HEK293 (cell line): Measurements from ENCODE around the gene HS6ST3.

ENCODE experiments used
- HIC1 ChIP-seq: fragments of 450-650 bp; formaldehyde crosslinking; IDR thresholded peaks from 2 replicates; pipeline ENCODE4 v1.5.1; 2016; ENCODE audit warnings: missing biosample characterization, missing genetic modification characterization
- IKZF3 ChIP-seq: fragments of 450-650 bp; IDR thresholded peaks from 2 replicates; pipeline ENCODE4 v1.5.0; 2018; ENCODE audit warnings: missing biosample characterization, mild to moderate bottlenecking, missing genetic modification characterization, moderate library complexity
- RBAK ChIP-seq: fragments of 450-650 bp; formaldehyde crosslinking; IDR thresholded peaks from 2 replicates; pipeline ENCODE4 v1.5.1; 2016; ENCODE audit warnings: missing biosample characterization, missing genetic modification characterization
- SCRT1 ChIP-seq: fragments of 450-650 bp; formaldehyde crosslinking; IDR thresholded peaks from 2 replicates; pipeline ENCODE4 v1.5.1; 2016; ENCODE audit warnings: missing biosample characterization, missing genetic modification characterization, borderline replicate concordance
- SP2 ChIP-seq: fragments of 450-650 bp; formaldehyde crosslinking; IDR thresholded peaks from 2 replicates; pipeline ENCODE4 v1.5.1; 2016; ENCODE audit warnings: missing biosample characterization, missing genetic modification characterization
- ZBTB17 ChIP-seq: fragments of 450-650 bp; formaldehyde crosslinking; IDR thresholded peaks from 2 replicates; pipeline ENCODE4 v1.5.1; 2016; ENCODE audit warnings: missing biosample characterization, missing genetic modification characterization
- ZBTB21 ChIP-seq: fragments of 450-650 bp; formaldehyde crosslinking; IDR thresholded peaks from 2 replicates; pipeline ENCODE4 v1.5.1; 2017; ENCODE audit warnings: missing biosample characterization, missing genetic modification characterization
- ZNF10 ChIP-seq: fragments of 450-650 bp; formaldehyde crosslinking; IDR thresholded peaks from 2 replicates; pipeline ENCODE4 v1.5.1; 2017; ENCODE audit warnings: missing biosample characterization, missing genetic modification characterization
- ZNF121 ChIP-seq: fragments of 450-650 bp; formaldehyde crosslinking; IDR thresholded peaks from 2 replicates; pipeline ENCODE4 v1.5.1; 2016; ENCODE audit warnings: missing biosample characterization, missing genetic modification characterization
- ZNF18 ChIP-seq: fragments of 450-650 bp; formaldehyde crosslinking; IDR thresholded peaks from 2 replicates; pipeline ENCODE4 v1.5.1; 2016; ENCODE audit warnings: missing biosample characterization, missing genetic modification characterization
- ZNF341 ChIP-seq: fragments of 450-650 bp; formaldehyde crosslinking; IDR thresholded peaks from 2 replicates; pipeline ENCODE4; 2016; ENCODE audit warnings: low read depth, missing biosample characterization, missing genetic modification characterization
- ZNF354C ChIP-seq: fragments of 450-650 bp; formaldehyde crosslinking; IDR thresholded peaks from 2 replicates; pipeline ENCODE4 v1.5.1; 2016; ENCODE audit warnings: missing biosample characterization, missing genetic modification characterization, low read depth, borderline replicate concordance
- ZNF394 ChIP-seq: fragments of 450-650 bp; formaldehyde crosslinking; IDR thresholded peaks from 2 replicates; pipeline ENCODE4 v1.5.1; 2016; ENCODE audit warnings: missing biosample characterization, missing genetic modification characterization, mild to moderate bottlenecking, moderate library complexity, borderline replicate concordance
- ZNF501 ChIP-seq: fragments of 450-650 bp; formaldehyde crosslinking; IDR thresholded peaks from 2 replicates; pipeline ENCODE4 v1.5.1; 2016; ENCODE audit warnings: missing biosample characterization, missing genetic modification characterization
- ZNF510 ChIP-seq: fragments of 450-650 bp; formaldehyde crosslinking; IDR thresholded peaks from 2 replicates; pipeline ENCODE4 v1.5.1; 2018; ENCODE audit warnings: mild to moderate bottlenecking, missing genetic modification characterization, missing biosample characterization; ENCODE audit not compliant: insufficient replicate concordance
- ZNF558 ChIP-seq: fragments of 450-650 bp; formaldehyde crosslinking; IDR thresholded peaks from 2 replicates; pipeline ENCODE4 v1.5.1; 2016; ENCODE audit warnings: missing biosample characterization, missing genetic modification characterization
- ZNF560 ChIP-seq: fragments of 450-650 bp; formaldehyde crosslinking; IDR thresholded peaks from 2 replicates; pipeline ENCODE4 v1.5.1; 2017; ENCODE audit warnings: missing biosample characterization, missing genetic modification characterization, borderline replicate concordance
- ZNF658 ChIP-seq: fragments of 450-650 bp; formaldehyde crosslinking; IDR thresholded peaks from 2 replicates; pipeline ENCODE4; 2016; ENCODE audit warnings: missing biosample characterization, missing genetic modification characterization
- ZNF664 ChIP-seq: fragments of 450-650 bp; formaldehyde crosslinking; IDR thresholded peaks from 2 replicates; pipeline ENCODE4 v1.5.1; 2016; ENCODE audit warnings: missing biosample characterization, missing genetic modification characterization
- ZSCAN23 ChIP-seq: fragments of 450-650 bp; formaldehyde crosslinking; IDR thresholded peaks from 2 replicates; pipeline ENCODE4 v1.5.1; 2016; ENCODE audit warnings: missing biosample characterization, missing genetic modification characterization
- ZXDB ChIP-seq: fragments of 450-650 bp; formaldehyde crosslinking; IDR thresholded peaks from 2 replicates; pipeline ENCODE4 v1.5.1; 2016; ENCODE audit warnings: missing biosample characterization, missing genetic modification characterization
- TF ChIP-seq, protein P1 (sequence below): fragments of 450-650 bp; formaldehyde crosslinking; IDR thresholded peaks from 2 replicates; pipeline ENCODE4 v1.5.1; 2016; ENCODE audit warnings: missing biosample characterization, missing genetic modification characterization, borderline replicate concordance
- TF ChIP-seq, protein P2 (sequence below): fragments of 450-650 bp; formaldehyde crosslinking; IDR thresholded peaks from 2 replicates; pipeline ENCODE4 v1.5.1; 2016; ENCODE audit warnings: missing biosample characterization, missing genetic modification characterization, borderline replicate concordance
- TF ChIP-seq, protein P3 (sequence below): fragments of 450-650 bp; formaldehyde crosslinking; IDR thresholded peaks from 2 replicates; pipeline ENCODE4 v1.5.1; 2017; ENCODE audit warnings: missing biosample characterization, missing genetic modification characterization

HS6ST3 gene

GRCh38 chr13:96165840-96166239, 75.9 kb downstream of the HS6ST3 start (continued):
- TF ChIP-seq HIC1 (tag by site-specific recombination) (no peak; the same call in 1 of the 2 replicates), ZNF658 (tag by site-specific recombination) (no peak), ZNF394 (tag by site-specific recombination) (peak; percentile 94), ZNF510 (tag by site-specific recombination) (peak; percentile 62), ZBTB17 (no peak), ZNF501 (tag by site-specific recombination) (peak; percentile 50; the same call in 1 of the 2 replicates), ZNF18 (tag by site-specific recombination) (no peak), ZNF354C (tag by site-specific recombination) (0 out of 2 replicates have a peak, but pooled peaks have one; percentile 40), ZXDB (tag by site-specific recombination) (peak; percentile 16; the same call in 1 of the 2 replicates), RBAK (tag by site-specific recombination) (no peak), ZBTB21 (tag by site-specific recombination) (peak; percentile 55), SCRT1 (tag by site-specific recombination) (no peak), ZNF341 (tag by site-specific recombination) (0 out of 2 replicates have a peak, but pooled peaks have one; percentile 34), ZNF560 (tag by site-specific recombination) (peak; percentile 41; the same call in 1 of the 2 replicates), ZNF558 (tag by site-specific recombination) (peak; percentile 78; the same call in 1 of the 2 replicates), IKZF3 (no peak), ZNF664 (tag by site-specific recombination) (peak; percentile 47; the same call in 1 of the 2 replicates), ZNF10 (tag by site-specific recombination) (no peak), ZNF121 (tag by site-specific recombination) (no peak), ZSCAN23 (tag by site-specific recombination) (peak; percentile 62; the same call in 1 of the 2 replicates), SP2 (tag by site-specific recombination) (no peak)
- TF ChIP-seq, protein P1, sequence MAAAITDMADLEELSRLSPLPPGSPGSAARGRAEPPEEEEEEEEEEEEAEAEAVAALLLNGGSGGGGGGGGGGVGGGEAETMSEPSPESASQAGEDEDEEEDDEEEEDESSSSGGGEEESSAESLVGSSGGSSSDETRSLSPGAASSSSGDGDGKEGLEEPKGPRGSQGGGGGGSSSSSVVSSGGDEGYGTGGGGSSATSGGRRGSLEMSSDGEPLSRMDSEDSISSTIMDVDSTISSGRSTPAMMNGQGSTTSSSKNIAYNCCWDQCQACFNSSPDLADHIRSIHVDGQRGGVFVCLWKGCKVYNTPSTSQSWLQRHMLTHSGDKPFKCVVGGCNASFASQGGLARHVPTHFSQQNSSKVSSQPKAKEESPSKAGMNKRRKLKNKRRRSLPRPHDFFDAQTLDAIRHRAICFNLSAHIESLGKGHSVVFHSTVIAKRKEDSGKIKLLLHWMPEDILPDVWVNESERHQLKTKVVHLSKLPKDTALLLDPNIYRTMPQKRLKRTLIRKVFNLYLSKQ (tag by site-specific recombination) = 0 out of 2 replicates have a peak, but pooled peaks have one; percentile 31
- TF ChIP-seq, protein P2, sequence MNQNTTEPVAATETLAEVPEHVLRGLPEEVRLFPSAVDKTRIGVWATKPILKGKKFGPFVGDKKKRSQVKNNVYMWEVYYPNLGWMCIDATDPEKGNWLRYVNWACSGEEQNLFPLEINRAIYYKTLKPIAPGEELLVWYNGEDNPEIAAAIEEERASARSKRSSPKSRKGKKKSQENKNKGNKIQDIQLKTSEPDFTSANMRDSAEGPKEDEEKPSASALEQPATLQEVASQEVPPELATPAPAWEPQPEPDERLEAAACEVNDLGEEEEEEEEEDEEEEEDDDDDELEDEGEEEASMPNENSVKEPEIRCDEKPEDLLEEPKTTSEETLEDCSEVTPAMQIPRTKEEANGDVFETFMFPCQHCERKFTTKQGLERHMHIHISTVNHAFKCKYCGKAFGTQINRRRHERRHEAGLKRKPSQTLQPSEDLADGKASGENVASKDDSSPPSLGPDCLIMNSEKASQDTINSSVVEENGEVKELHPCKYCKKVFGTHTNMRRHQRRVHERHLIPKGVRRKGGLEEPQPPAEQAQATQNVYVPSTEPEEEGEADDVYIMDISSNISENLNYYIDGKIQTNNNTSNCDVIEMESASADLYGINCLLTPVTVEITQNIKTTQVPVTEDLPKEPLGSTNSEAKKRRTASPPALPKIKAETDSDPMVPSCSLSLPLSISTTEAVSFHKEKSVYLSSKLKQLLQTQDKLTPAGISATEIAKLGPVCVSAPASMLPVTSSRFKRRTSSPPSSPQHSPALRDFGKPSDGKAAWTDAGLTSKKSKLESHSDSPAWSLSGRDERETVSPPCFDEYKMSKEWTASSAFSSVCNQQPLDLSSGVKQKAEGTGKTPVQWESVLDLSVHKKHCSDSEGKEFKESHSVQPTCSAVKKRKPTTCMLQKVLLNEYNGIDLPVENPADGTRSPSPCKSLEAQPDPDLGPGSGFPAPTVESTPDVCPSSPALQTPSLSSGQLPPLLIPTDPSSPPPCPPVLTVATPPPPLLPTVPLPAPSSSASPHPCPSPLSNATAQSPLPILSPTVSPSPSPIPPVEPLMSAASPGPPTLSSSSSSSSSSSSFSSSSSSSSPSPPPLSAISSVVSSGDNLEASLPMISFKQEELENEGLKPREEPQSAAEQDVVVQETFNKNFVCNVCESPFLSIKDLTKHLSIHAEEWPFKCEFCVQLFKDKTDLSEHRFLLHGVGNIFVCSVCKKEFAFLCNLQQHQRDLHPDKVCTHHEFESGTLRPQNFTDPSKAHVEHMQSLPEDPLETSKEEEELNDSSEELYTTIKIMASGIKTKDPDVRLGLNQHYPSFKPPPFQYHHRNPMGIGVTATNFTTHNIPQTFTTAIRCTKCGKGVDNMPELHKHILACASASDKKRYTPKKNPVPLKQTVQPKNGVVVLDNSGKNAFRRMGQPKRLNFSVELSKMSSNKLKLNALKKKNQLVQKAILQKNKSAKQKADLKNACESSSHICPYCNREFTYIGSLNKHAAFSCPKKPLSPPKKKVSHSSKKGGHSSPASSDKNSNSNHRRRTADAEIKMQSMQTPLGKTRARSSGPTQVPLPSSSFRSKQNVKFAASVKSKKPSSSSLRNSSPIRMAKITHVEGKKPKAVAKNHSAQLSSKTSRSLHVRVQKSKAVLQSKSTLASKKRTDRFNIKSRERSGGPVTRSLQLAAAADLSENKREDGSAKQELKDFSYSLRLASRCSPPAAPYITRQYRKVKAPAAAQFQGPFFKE (tag by site-specific recombination) = no peak
- TF ChIP-seq, protein P3, sequence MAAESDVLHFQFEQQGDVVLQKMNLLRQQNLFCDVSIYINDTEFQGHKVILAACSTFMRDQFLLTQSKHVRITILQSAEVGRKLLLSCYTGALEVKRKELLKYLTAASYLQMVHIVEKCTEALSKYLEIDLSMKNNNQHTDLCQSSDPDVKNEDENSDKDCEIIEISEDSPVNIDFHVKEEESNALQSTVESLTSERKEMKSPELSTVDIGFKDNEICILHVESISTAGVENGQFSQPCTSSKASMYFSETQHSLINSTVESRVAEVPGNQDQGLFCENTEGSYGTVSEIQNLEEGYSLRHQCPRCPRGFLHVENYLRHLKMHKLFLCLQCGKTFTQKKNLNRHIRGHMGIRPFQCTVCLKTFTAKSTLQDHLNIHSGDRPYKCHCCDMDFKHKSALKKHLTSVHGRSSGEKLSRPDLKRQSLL = no peak
